BLaER1 treated with 17β-estradiol and CSF1 and Interleukin-3, amounts not matched to agents 10 nM and 100 nM (cell line): Measurements from ENCODE around the gene RADIL.

ENCODE experiments used
- H3K27ac ChIP-seq, 11 experiments: shearing (Covaris generic); formaldehyde crosslinking; 2 replicates each; pipeline ENCODE4 v1.8.1; 2022
- H3K27me3 ChIP-seq, 11 experiments: shearing (Covaris generic); formaldehyde crosslinking; 2 replicates each; pipeline ENCODE4 v1.8.1; 2022
- H3K36me3 ChIP-seq, 11 experiments: shearing (Covaris generic); formaldehyde crosslinking; 2 replicates each; pipeline ENCODE4 v1.8.1; 2022
- H3K4me1 ChIP-seq, 10 experiments: shearing (Covaris generic); formaldehyde crosslinking; 2 replicates each; pipeline ENCODE4 v1.8.1; 2022
- H3K4me2 ChIP-seq, 11 experiments: shearing (Covaris generic); formaldehyde crosslinking; 2 replicates each; pipeline ENCODE4 v1.8.1; 2022
- H3K4me3 ChIP-seq, 10 experiments: shearing (Covaris generic); formaldehyde crosslinking; 2 replicates each; pipeline ENCODE4 v1.8.1; 2022
- H3K9ac ChIP-seq, 11 experiments: shearing (Covaris generic); formaldehyde crosslinking; 2 replicates each; pipeline ENCODE4 v1.8.1; 2022
- H3K9me3 ChIP-seq, 11 experiments: shearing (Covaris generic); formaldehyde crosslinking; replicated peaks in 1 of 11; 2 replicates each; pipeline ENCODE4 v1.8.1; 2022
- H4K20me1 ChIP-seq, 11 experiments: shearing (Covaris generic); formaldehyde crosslinking; 2 replicates each; pipeline ENCODE4 v1.8.1; 2022
- Cebpa-rat ChIP-seq, 11 experiments: shearing (Covaris generic); IDR thresholded peaks; 2 replicates each; pipeline ENCODE4 v1.8.1; 2022

RADIL gene

GRCh38 chr7:4878336-4879335 is 4.9 kb downstream of the RADIL start:
- TF ChIP-seq Cebpa-rat (IDR thresholded peaks at IDR 0.05): no peak
- H3K27me3 ChIP-seq: peaks cover 0 to 39% (median 0%) of the 10 kb centered on the region in 11 experiments; a peak in 8 of 22 replicates
- H3K36me3 ChIP-seq: peaks cover 0 to 34% (median 15%) of the 10 kb centered on the region in 11 experiments; a peak in 11 of 22 replicates
- H3K4me3 ChIP-seq: no peak overlapping the region
- peak overlapping the region in 2 of 11 experiments; percentile 39 to 60; a peak in 1 of 22 replicates for H3K9ac ChIP-seq
- no peak overlapping the region for H3K27ac ChIP-seq
- peaks cover 0 to 5% (median 0%) of the 10 kb centered on the region in 11 experiments; a peak in 2 of 22 replicates for H4K20me1 ChIP-seq
- no peaks in the 10 kb centered on the region for H3K9me3 ChIP-seq
- peaks cover 27 to 72% (median 53%) of the 10 kb centered on the region in 10 experiments for H3K4me1 ChIP-seq
- peak overlapping the region in 8 of 11 experiments; percentile 77 to 99 (median 84); a peak in 16 of 22 replicates for H3K4me2 ChIP-seq

GRCh38 chr7:4876586-4876985 is 6.9 kb downstream of the RADIL start:
- Histone ChIP-seq H3K4me1 (peaks cover 29 to 79% (median 57%) of the 10 kb centered on the region in 10 experiments), H3K36me3 (peaks cover 0 to 34% (median 15%) of the 10 kb centered on the region in 11 experiments; a peak in 11 of 22 replicates), H3K4me3 (no peak overlapping the region), H4K20me1 (peaks cover 0 to 11% (median 3%) of the 10 kb centered on the region in 11 experiments; a peak in 7 of 22 replicates), H3K9ac (no peak overlapping the region), H3K4me2 (no peak overlapping the region), H3K27ac (no peak overlapping the region), H3K9me3 (no peaks in the 10 kb centered on the region), H3K27me3 (peaks cover 0 to 41% (median 8%) of the 10 kb centered on the region in 11 experiments; a peak in 13 of 22 replicates)
- no peak for TF ChIP-seq Cebpa-rat (IDR thresholded peaks at IDR 0.05)

- Histone ChIP-seq H3K9me3 (no peaks in the 10 kb centered on the region), H3K9ac (no peak overlapping the region), H3K4me2 (no peak overlapping the region), H3K4me3 (no peak overlapping the region), H3K4me1 (peaks cover 32 to 79% (median 58%) of the 10 kb centered on the region in 10 experiments), H3K27me3 (peaks cover 0 to 49% (median 17%) of the 10 kb centered on the region in 11 experiments; a peak in 13 of 22 replicates), H3K27ac (no peak overlapping the region), H3K36me3 (peaks cover 0 to 34% (median 15%) of the 10 kb centered on the region in 11 experiments; a peak in 11 of 22 replicates), H4K20me1 (peaks cover 0 to 13% (median 2%) of the 10 kb centered on the region in 11 experiments; a peak in 7 of 22 replicates)
- no peak for TF ChIP-seq Cebpa-rat (IDR thresholded peaks at IDR 0.05)
Observed at GRCh38 chr7:4875391-4875790, 8.1 kb downstream of the RADIL start.

- 0 out of 22 replicates have a peak, but pooled peaks of 1 of the 11 experiments have one; percentile 6 for TF ChIP-seq Cebpa-rat (IDR thresholded peaks at IDR 0.05)
- Histone ChIP-seq H4K20me1 (peaks cover 0 to 19% (median 0%) of the 10 kb centered on the region in 11 experiments; a peak in 6 of 22 replicates), H3K36me3 (peaks cover 0 to 30% (median 15%) of the 10 kb centered on the region in 11 experiments; a peak in 11 of 22 replicates), H3K9me3 (peaks cover 0 to 9% (median 7%) of the 10 kb centered on the region in 11 experiments; a peak in 17 of 22 replicates), H3K4me1 (peaks cover 22 to 76% (median 54%) of the 10 kb centered on the region in 10 experiments), H3K4me3 (no peak overlapping the region), H3K27me3 (peaks cover 0 to 38% (median 17%) of the 10 kb centered on the region in 11 experiments; a peak in 13 of 22 replicates), H3K9ac (no peak overlapping the region), H3K27ac (peak overlapping the region in 1 of 11 experiments; percentile 14; a peak in 1 of 22 replicates), H3K4me2 (peak overlapping the region; percentile 46 to 87 (median 78); a peak in 20 of 22 replicates)
Observed at GRCh38 chr7:4873071-4873944, 10.2 kb downstream of the RADIL start.

- Histone ChIP-seq H3K27me3 (peaks cover 0 to 38% (median 17%) of the 10 kb centered on the region in 11 experiments; a peak in 13 of 22 replicates), H3K4me3 (no peak overlapping the region; a peak in 1 of 20 replicates), H3K27ac (peak overlapping the region in 2 of 11 experiments; percentile 3 to 14; a peak in 2 of 22 replicates), H3K9ac (peak overlapping the region in 5 of 11 experiments; percentile 6 to 27 (median 19); a peak in 6 of 22 replicates), H3K9me3 (peaks cover 0 to 21% (median 11%) of the 10 kb centered on the region in 11 experiments; a peak in 17 of 22 replicates), H3K4me1 (peaks cover 22 to 64% (median 54%) of the 10 kb centered on the region in 10 experiments), H3K4me2 (peak overlapping the region in 10 of 11 experiments; percentile 52 to 87 (median 78); a peak in 20 of 22 replicates), H4K20me1 (peaks cover 0 to 19% (median 0%) of the 10 kb centered on the region in 11 experiments; a peak in 6 of 22 replicates), H3K36me3 (peaks cover 0 to 18% (median 7%) of the 10 kb centered on the region in 11 experiments; a peak in 10 of 22 replicates)
- TF ChIP-seq Cebpa-rat (IDR thresholded peaks at IDR 0.05): no peak
Observed at GRCh38 chr7:4871930-4872675, 11.4 kb downstream of the RADIL start.

GRCh38 chr7:4871056-4871680 is 12.3 kb downstream of the RADIL start:
- Histone ChIP-seq H4K20me1 (peaks cover 0 to 19% (median 0%) of the 10 kb centered on the region in 11 experiments; a peak in 6 of 22 replicates), H3K27ac (no peak overlapping the region), H3K4me2 (peak overlapping the region; percentile 52 to 87 (median 78)), H3K9ac (peak overlapping the region in 4 of 11 experiments; percentile 1 to 32 (median 14); a peak in 4 of 22 replicates), H3K9me3 (peaks cover 0 to 26% (median 13%) of the 10 kb centered on the region in 11 experiments; a peak in 18 of 22 replicates), H3K27me3 (peaks cover 0 to 38% (median 17%) of the 10 kb centered on the region in 11 experiments; a peak in 13 of 22 replicates), H3K4me1 (peaks cover 22 to 59% (median 54%) of the 10 kb centered on the region in 10 experiments), H3K36me3 (peaks cover 0 to 14% (median 0%) of the 10 kb centered on the region in 11 experiments; a peak in 4 of 22 replicates), H3K4me3 (no peak overlapping the region; a peak in 1 of 20 replicates)
- TF ChIP-seq Cebpa-rat (IDR thresholded peaks at IDR 0.05): no peak

- H3K27ac ChIP-seq: no peak overlapping the region
- H3K36me3 ChIP-seq: peaks cover 0 to 20% (median 0%) of the 10 kb centered on the region in 11 experiments; a peak in 8 of 22 replicates
- peak overlapping the region in 1 of 11 experiments; percentile 78; a peak in 2 of 22 replicates for H3K4me2 ChIP-seq
- H4K20me1 ChIP-seq: peaks cover 0 to 19% (median 0%) of the 10 kb centered on the region in 11 experiments; a peak in 6 of 22 replicates
- H3K27me3 ChIP-seq: peaks cover 0 to 37% (median 17%) of the 10 kb centered on the region in 11 experiments; a peak in 13 of 22 replicates
- no peak overlapping the region for H3K4me3 ChIP-seq
- no peak for TF ChIP-seq Cebpa-rat (IDR thresholded peaks at IDR 0.05)
- peaks cover 22 to 49% (median 45%) of the 10 kb centered on the region in 10 experiments for H3K4me1 ChIP-seq
- peaks cover 7 to 34% (median 26%) of the 10 kb centered on the region in 11 experiments for H3K9me3 ChIP-seq
- H3K9ac ChIP-seq: no peak overlapping the region
Observed at GRCh38 chr7:4868493-4868892, 15.0 kb downstream of the RADIL start.
